Gastroesophageal sphincter (tissue), 3 donors: ENCODE data around the gene DSE.

Source experiments
- CTCF ChIP-seq, 4 experiments: fragments of 200-600 bp in 2 of 4; fragments of 450-650 bp in 2 of 4; sonication (generic) in 1 of 4; IDR thresholded peaks; one replicate each; pipeline ENCODE4 v1.5.1; 2017 to 2019; ENCODE audit warnings: antibody characterized with exemption in 4 of 4, mild to moderate bottlenecking in 2 of 4, moderate library complexity in 2 of 4
- EP300 ChIP-seq: sonication (generic); formaldehyde crosslinking; IDR thresholded peaks from one replicate; pipeline ENCODE4 v1.6.1; 2017; ENCODE audit warnings: antibody characterized with exemption, mild to moderate bottlenecking
- POLR2A ChIP-seq, 2 donors: fragments of 450-650 bp; IDR thresholded peaks; one replicate each; pipeline ENCODE4 v1.6.1; 2017; ENCODE audit warnings: antibody characterized with exemption in 2 of 2, mild to moderate bottlenecking in 2 of 2, moderate library complexity in 1 of 2

- TF ChIP-seq EP300 (no peak), CTCF (IDR thresholded peaks at IDR 0.05) (no peak), POLR2A (IDR thresholded peaks at IDR 0.05) (no peak)
Measured at GRCh38 chr6:116364321-116364720, 6.4 kb upstream of the DSE start.
